HG03060 (cell line): ENCODE results near the gene MAGEA2B.
"Not testable (repeated sequence)": the region's sequence is repeated elsewhere in the genome, so short reads cannot be mapped to it uniquely, and the experiment has no call there.

Experiments used
- ATAC-seq: cut with Tn5 transposase; IDR thresholded peaks from one replicate; pipeline ENCODE4 v1.9.1; 2021; ENCODE audit warnings: low read depth, moderate number of reproducible peaks; ENCODE audit not compliant: unreplicated experiment

Gene MAGEA2B

GRCh38 chrX:152713815-152714787 is at the start of gene MAGEA2B:
TSS of gene MAGEA2B (plus strand) at chrX:152714628. CDS start at chrX:152717107, 2,479 bp downstream.
- not testable (repeated sequence) for ATAC-seq

- no peak for ATAC-seq
Measured at GRCh38 chrX:152674135-152674534, 40.3 kb upstream of the MAGEA2B start.

- ATAC-seq, result not testable (repeated sequence)
Measured at GRCh38 chrX:152674652-152675051, 39.8 kb upstream of the MAGEA2B start.

- ATAC-seq, result not testable (repeated sequence)
Measured at GRCh38 chrX:152681012-152681411, 33.4 kb upstream of the MAGEA2B start.

GRCh38 chrX:152697952-152698931 is 16.2 kb upstream of the MAGEA2B start, which contains the start of gene MAGEA3:
TSS of gene MAGEA3 (plus strand) at chrX:152698794. CDS start at chrX:152700833, 2,039 bp downstream.
- ATAC-seq, result not testable (repeated sequence)

GRCh38 chrX:152700390-152700789 is 14.0 kb upstream of the MAGEA2B start:
- ATAC-seq, result not testable (repeated sequence)

GRCh38 chrX:152706500-152706899 is 7.9 kb upstream of the MAGEA2B start:
- ATAC-seq, result not testable (repeated sequence)

GRCh38 chrX:152709173-152709572 is 5.3 kb upstream of the MAGEA2B start, which contains the start of gene CSAG2:
TSS of gene CSAG2 (minus strand) at chrX:152709273. CDS start at chrX:152709112, 161 bp downstream.
- not testable (repeated sequence) for ATAC-seq

- ATAC-seq, result not testable (repeated sequence)
Measured at GRCh38 chrX:152713195-152713594, 1.2 kb upstream of the MAGEA2B start.

- ATAC-seq, result no peak
Measured at GRCh38 chrX:152725409-152725808, 11.0 kb downstream of the MAGEA2B start.

GRCh38 chrX:152733261-152733975 is 19.0 kb downstream of the MAGEA2B start, which contains the start of the genes CSAG1 and MAGEA12:
TSS of gene CSAG1 (minus strand) at chrX:152733721. CDS start at chrX:152732460, 1,261 bp downstream.
TSS of gene MAGEA12 (plus strand) at chrX:152733757. CDS start at chrX:152736162, 2,405 bp downstream.
- ATAC-seq, result no peak

- ATAC-seq, result not testable (repeated sequence)
Measured at GRCh38 chrX:152734143-152734858, 19.9 kb downstream of the MAGEA2B start.

GRCh38 chrX:152735101-152735500 is 20.7 kb downstream of the MAGEA2B start:
- ATAC-seq, result no peak

GRCh38 chrX:152735860-152736511 is 21.6 kb downstream of the MAGEA2B start:
- no peak for ATAC-seq

- ATAC-seq, result not testable (repeated sequence)
Measured at GRCh38 chrX:152736528-152736927, 22.1 kb downstream of the MAGEA2B start.

GRCh38 chrX:152738560-152738959 is 24.1 kb downstream of the MAGEA2B start:
- ATAC-seq, result no peak

GRCh38 chrX:152753686-152754650 is 39.5 kb downstream of the MAGEA2B start, which contains the start of gene MAGEA2:
TSS of gene MAGEA2 (minus strand) at chrX:152753842. CDS start at chrX:152751363, 2,479 bp downstream.
- not testable (repeated sequence) for ATAC-seq
